ENCODE results near the gene CASP14.
"Not testable (repeated sequence)": the region's sequence is repeated elsewhere in the genome, so short reads cannot be mapped to it uniquely, and the experiment has no call there.

CASP14 gene, protein sequence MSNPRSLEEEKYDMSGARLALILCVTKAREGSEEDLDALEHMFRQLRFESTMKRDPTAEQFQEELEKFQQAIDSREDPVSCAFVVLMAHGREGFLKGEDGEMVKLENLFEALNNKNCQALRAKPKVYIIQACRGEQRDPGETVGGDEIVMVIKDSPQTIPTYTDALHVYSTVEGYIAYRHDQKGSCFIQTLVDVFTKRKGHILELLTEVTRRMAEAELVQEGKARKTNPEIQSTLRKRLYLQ

GRCh38 chr19:15048885-15049541 lies at the start of gene CASP14:
Gene CASP14, plus strand, starts transcription at chr19:15049480. Its CDS starts 2,772 bp downstream, at chr19:15052252.
- no peak for DNase-seq

DNA sequence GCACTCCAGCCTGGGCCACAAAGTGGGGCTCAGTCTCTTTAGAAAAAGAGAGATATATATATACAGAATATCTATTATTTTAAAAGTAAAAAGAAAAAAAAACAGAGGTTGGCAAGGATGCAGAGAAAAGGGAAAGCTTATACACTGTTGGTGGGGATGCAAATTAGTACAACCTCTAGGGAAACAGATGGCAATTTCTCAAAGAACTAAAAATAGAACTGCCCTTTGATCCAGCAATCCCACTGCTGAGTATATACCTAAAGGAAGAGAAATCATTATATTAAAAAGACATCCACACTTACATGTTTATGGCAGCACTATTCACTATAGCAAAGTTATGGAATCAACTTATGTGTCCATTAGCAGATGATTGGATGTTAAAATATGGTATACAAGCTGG lies 41.0 kb upstream of the CASP14 start:
- no peak for DNase-seq

GRCh38 chr19:15010501-15011300 lies 38.6 kb upstream of the CASP14 start:
- DNase-seq = no peak

DNA sequence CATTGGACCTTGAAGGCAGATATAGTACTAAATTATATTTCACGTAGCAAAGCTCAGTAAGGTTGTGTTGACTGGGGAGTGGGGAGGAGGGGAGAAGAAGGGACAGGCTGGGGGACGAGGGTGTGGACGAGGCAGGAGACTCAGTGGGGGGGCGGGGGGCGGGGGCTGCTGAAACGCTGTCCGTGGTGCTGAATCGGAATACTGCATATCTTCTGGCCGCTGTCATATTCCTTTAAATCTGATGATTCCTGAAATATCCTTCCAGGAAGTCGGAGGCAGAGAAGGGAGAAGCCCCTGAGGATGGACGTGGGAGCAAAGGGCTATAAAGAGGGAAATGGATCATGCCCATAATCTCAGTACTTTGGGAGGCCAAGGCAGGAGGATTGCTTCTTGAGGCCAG lies 34.7 kb upstream of the CASP14 start:
- no peak for DNase-seq

DNA sequence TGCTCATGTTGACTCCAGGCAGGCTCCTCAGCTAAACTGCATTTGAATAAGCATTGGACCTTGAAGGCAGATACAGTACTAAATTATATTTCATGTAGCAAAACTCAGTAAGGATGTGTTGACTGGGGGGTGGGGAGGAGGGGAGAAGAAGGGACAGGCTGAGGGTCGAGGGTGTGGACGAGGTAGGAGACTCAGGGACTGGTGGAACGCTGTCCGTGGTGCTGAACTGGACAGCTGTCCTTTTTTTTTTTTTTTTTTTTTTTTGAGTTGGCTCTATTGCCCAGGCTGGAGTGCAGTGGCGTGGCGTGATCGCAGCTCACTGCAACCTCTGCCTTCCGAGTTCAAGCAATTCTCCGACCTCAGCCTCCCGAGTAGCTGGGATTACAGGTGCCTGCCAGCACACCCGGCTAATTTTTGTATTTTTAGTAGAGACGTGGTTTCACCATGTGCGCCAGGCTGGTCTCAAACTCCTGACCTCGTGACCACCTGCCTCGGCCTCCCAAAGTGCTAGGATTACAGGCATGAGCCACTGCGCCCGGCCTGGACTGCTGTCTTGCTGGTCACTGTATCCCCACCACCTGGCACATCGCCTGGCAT lies 33.2 kb upstream of the CASP14 start:
- no peak for DNase-seq

DNA sequence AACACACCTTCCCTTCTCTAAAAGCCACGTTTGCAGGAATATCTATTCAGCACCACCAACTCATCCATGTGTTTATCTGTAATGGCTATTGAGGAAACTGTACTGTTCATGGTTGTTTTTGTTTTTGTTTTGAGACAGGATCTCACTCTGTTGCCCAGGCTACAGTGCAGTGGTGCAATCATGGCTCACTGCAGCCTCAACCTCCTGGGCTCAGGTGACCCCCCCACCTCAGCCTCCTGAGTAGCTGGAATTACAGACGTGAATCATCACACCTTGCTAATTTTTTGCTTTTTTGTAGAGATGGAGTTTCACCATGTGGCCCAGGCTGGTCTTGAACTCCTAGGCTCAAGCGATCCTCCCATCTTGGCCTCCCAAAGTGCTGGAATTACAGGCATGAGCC lies 30.4 kb upstream of the CASP14 start:
- not testable (repeated sequence) for DNase-seq

- DNase-seq = no peak
Measured at GRCh38 chr19:15021286-15022007, 27.8 kb upstream of the CASP14 start.

DNA sequence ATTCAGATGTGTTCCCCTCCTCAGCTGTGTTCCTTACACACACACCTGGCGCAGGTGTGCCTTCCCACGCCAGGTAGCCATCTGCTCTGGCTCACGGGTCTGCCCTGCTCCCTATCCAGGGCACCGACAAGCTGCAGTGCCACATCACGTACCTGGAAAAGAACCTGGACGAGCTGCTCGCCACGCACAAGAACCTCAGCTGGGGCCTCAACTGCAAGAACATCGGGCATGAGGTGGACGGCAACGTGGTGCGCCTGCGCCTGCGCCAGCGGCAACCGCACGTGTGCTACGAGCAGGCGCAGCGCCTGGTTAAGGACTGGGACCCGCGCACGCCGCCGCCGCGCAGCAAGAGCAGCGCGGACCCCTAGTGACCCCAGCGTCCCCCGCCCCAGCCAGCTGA lies 26.5 kb upstream of the CASP14 start:
- no peak for DNase-seq

DNA sequence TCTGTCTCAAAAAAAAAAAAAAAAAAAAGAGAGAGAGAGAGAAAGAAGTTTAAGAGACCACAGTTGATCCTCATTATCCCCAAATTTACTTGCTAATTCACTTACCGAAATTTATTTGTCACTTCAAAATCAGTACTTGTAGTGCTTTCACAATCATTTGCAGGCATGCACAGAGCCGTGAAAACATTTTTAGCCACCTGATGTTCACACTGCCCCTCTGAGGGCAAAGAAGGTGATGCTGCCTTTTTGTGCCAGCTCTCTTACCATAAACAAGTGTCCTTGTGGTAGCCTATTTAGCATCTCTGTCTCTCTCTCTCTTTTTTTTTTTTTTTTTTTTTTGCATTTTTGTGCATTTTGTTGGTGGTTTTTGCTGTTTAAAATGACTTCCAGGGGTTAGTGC lies 24.1 kb upstream of the CASP14 start:
- no peak for DNase-seq

DNA sequence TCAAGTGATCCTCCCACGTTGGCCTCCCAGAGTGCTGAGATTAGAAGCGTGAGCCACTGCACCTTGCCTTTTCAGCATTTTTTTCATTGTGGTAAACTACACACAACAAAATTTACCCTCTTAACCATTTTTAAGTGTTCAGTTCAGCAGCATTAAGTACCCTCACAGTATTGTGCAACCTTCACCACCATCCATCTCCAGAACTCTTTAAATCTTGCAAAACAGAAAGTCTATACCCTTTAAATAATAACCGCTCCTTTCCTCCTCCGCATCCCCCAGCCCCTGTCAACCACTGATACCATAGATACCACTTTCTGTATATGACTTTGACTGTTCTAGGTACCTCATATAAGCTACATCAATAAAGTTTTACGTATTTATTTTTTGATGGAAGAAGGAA lies 20.8 kb upstream of the CASP14 start:
- DNase-seq = no peak

- no peak for DNase-seq
Measured at GRCh38 chr19:15031675-15032074, 17.6 kb upstream of the CASP14 start.

DNA sequence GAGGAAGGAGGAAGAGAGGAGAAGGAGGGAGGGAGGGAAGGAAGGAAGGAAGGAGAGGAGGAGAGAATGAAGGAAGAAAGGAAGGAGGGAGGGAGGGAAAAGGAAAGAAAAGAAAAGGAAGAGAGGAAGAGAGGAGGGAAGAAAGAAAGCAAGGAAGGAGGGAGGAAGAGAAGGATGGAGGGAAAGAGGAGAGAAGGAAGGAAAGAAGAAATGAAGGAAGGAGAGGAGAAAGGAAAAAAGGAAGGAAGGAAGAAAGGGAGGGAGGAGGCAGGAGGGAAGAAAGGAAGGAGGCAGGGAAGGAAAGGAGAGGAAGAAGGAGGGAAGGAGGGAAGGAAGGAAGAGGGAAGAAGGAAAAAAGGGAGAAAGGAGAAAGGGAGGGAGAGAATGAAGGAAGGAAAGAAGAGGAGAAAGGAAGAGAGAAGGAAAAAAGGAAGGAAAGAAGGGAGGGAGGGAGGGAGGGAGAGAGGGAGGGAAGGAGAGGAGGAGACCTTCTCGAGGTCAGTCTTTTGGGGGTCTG lies 13.4 kb upstream of the CASP14 start:
- no peak for DNase-seq

DNA sequence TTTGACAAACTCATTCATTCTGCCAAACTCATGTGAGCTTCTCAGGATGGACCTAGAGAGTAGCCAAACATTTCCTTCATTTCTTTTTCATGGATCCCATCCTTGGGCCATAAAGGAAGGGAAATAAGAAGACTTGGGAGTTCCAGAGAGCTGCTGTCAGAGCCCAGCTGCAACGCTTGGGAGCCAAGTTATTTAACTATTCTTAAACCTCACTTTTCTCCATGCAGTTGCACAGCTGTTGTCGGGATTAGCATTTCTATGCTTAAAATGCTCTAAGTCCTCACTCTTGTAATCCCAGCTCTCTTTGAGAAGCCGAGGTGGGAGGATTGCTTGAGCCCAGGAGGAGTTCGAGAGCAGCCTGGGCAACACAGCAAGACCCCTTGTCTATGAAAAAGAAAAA lies 11.7 kb upstream of the CASP14 start:
- DNase-seq = no peak

GRCh38 chr19:15038294-15038693 lies 11.0 kb upstream of the CASP14 start:
- DNase-seq = no peak

DNA sequence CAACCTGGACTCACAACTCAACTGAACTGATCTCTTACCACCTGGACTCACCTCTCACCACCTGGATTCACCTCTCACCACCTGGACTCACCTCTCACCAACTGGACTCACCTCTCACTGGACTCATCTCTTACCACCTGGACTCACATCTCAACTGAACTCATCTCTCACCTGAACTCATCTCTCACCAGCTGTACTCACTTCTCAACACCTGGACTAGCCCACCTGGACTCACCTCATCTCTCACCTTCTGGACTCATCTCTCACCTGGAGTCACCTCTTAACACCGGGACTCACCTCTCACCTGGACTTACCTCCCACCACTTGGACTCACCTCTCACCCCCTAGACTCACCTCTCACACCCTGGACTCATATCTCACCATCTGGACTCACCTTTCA lies 7.3 kb upstream of the CASP14 start:
- no peak for DNase-seq

DNA sequence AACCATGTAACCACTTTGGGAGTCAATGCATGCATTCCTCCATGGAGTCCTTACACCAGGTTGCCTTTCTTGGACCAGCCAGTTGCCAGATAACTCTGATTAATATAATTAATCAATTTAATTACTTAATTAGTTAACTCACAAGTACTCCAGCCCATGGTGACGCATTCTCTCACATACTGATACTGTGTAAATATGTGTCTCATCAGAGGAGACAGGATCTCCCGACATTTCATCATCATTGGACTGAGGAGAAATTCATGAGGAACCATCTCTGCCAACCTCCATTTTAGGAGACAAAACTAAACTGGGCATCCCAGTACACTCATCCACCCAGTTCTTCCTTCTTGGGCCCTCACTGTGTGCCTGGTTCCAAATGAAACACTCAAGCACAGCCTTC lies 6.5 kb upstream of the CASP14 start:
- DNase-seq = no peak

- DNase-seq = no peak
Measured at GRCh38 chr19:15045506-15045905, 3.8 kb upstream of the CASP14 start.

- no peak for DNase-seq
Measured at GRCh38 chr19:15047680-15048079, 1.6 kb upstream of the CASP14 start.

- DNase-seq = no peak
Measured at GRCh38 chr19:15048128-15048527, 1.2 kb upstream of the CASP14 start.

GRCh38 chr19:15050639-15051038 lies 1.4 kb downstream of the CASP14 start:
- DNase-seq = no peak

DNA sequence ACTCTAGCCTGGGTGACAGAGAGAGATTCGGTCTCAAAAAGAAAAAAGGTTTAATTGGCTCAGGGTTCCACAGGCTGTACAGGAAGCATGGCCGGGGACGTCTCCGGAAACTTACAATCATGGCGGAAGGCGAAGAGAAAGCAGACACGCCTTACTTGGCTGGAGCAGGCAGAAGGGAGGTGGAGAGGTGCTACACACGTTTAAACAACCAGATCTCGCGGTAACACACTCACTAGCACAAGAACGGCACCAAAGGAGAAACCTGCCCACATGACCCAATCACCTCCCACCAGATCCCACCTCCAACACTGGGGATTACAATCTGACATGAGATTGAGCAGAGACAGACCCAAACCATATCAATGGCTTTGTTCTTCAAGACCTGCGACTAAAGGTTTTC lies 12.8 kb downstream of the CASP14 start:
- no peak for DNase-seq

DNA sequence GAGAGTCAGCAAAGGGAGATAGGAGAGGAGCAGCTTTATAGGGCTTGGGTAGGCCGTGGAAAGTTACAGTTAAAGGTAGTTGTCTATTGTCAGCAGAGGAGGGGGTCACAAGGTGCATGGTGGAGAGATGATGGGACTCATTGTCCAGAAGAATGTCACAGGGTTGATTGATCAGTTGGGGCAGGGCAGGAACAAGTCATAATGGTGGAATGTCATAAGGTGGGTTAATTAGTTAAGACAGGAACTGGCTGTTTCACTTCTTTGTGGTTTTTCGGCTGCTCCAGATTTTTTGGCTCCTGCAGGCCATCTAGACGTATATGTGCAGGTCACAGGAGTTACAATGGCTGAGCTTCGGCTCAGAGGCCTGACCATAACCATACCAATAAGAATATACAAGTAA lies 21.1 kb downstream of the CASP14 start:
- not testable (repeated sequence) for DNase-seq
